A549 (cell line): Measurements from ENCODE around the gene TRMT11. TPM values are rescaled to one million over a fixed set of nuclear protein-coding genes. Genes with fewer than 3 reads are reported as not detected.
"Not testable (repeated sequence)": the region's sequence is repeated elsewhere in the genome, so short reads cannot be mapped to it uniquely, and the experiment has no call there.

Experiments used
- ATAC-seq, 2 experiments: fragments of 200-7000 bp in 1 of 2; fragments of >200 bp in 1 of 2; cut with Nextera tagmentation in 1 of 2; cut with Tn5 transposase in 1 of 2; 3 replicates each; pipeline versions ENCODE4 v1.8.0 to v1.9.1; 2018 to 2020; ENCODE audit warnings: mild to moderate bottlenecking in 1 of 2, moderate library complexity in 1 of 2
- CTCF ChIA-PET: fragments of 300-600 bp; sonication (Branson Sonifier 250); formaldehyde crosslinking; extraction: SDS; loops from one replicate; lab custom pipeline; 2021; ENCODE audit warnings: antibody characterized with exemption, inconsistent platforms; lab: Yijun Ruan, JAX
- POLR2A ChIA-PET: fragments of 350-600 bp; formaldehyde crosslinking; extraction: SDS; loops from one replicate; lab custom pipeline; 2021; ENCODE audit warnings: antibody characterized with exemption, inconsistent platforms; lab: Yijun Ruan, JAX
- DNase-seq, 2 experiments: peaks; one replicate each; pipeline versions ENCODE4 v3.0.0 to v3.0.0-alpha.2; 2011 to 2016; ENCODE audit warnings: low read depth in 1 of 2, low spot score in 1 of 2
- FAIRE-seq: peaks from 2 replicates; lab custom pipeline; 2011; peaks lifted over from hg19 to GRCh38; lab: Jason Lieb, UNC
- H3K27ac ChIP-seq, 2 experiments: fragments of >200 bp; sonication (Bioruptor Twin); formaldehyde crosslinking; 3 replicates each; pipeline ENCODE4 v1.5.1; 2016 to 2017
- H3K4me1 ChIP-seq: fragments of >200 bp; sonication (Bioruptor Twin); formaldehyde crosslinking; 3 replicates; pipeline ENCODE4 v1.6.1; 2016
- H3K4me2 ChIP-seq: fragments of >200 bp; sonication (Bioruptor Twin); formaldehyde crosslinking; 3 replicates; pipeline ENCODE4 v1.6.1; 2016
- H3K4me3 ChIP-seq: fragments of >200 bp; sonication (Bioruptor Twin); formaldehyde crosslinking; 3 replicates; pipeline ENCODE4 v1.5.1; 2016
- H3K9me3 ChIP-seq: fragments of >200 bp; sonication (Bioruptor Twin); formaldehyde crosslinking; 3 replicates; pipeline ENCODE4 v1.6.1; 2016
- CBX2 ChIP-seq: fragments of 200-600 bp; sonication (generic); IDR thresholded peaks from 2 replicates; pipeline ENCODE4 v1.6.1; 2016; ENCODE audit warnings: low read depth, mild to moderate bottlenecking, borderline replicate concordance
- CEBPB ChIP-seq, 2 experiments: fragments of >200 bp in 1 of 2; sonication (Bioruptor Twin) in 1 of 2; formaldehyde crosslinking in 1 of 2; IDR thresholded peaks; 2 replicates each; pipeline ENCODE4 v1.6.1; 2012 to 2016
- E2F6 ChIP-seq: IDR thresholded peaks from 2 replicates; pipeline ENCODE4 v1.6.1; 2012; ENCODE audit warnings: low read depth, borderline replicate concordance
- EP300 ChIP-seq, 2 experiments: fragments of >200 bp; sonication (Bioruptor Twin); formaldehyde crosslinking; IDR thresholded peaks; 2 replicates in 1 of 2; 3 replicates in 1 of 2; pipeline ENCODE4 v1.6.1; 2016 to 2017
- GATA3 ChIP-seq: IDR thresholded peaks from 2 replicates; pipeline ENCODE4 v1.6.1; 2012; ENCODE audit warnings: borderline replicate concordance
- HDAC2 ChIP-seq: fragments of 200-600 bp; sonication (generic); IDR thresholded peaks from 2 replicates; pipeline ENCODE4 v1.6.1; 2016
- HEYL ChIP-seq: fragments of 250-450 bp; sonication (Bioruptor Pico); IDR thresholded peaks from 2 replicates; pipeline ENCODE4 v1.8.0; 2021; ENCODE audit warnings: mild to moderate bottlenecking, moderate library complexity
- HOXA7 ChIP-seq: fragments of 250-450 bp; sonication (Bioruptor Pico); IDR thresholded peaks from 2 replicates; pipeline ENCODE4 v1.5.0; 2020; ENCODE audit warnings: mild to moderate bottlenecking, moderate library complexity
- HOXB13 ChIP-seq: fragments of 250-450 bp; sonication (Bioruptor Pico); IDR thresholded peaks from 2 replicates; pipeline ENCODE4 v1.5.0; 2020; ENCODE audit warnings: low read depth, mild to moderate bottlenecking, moderate library complexity
- JUN ChIP-seq, 2 experiments: fragments of >200 bp; sonication (Bioruptor Twin); formaldehyde crosslinking; IDR thresholded peaks; 2 replicates in 1 of 2; 3 replicates in 1 of 2; pipeline ENCODE4 v1.6.1; 2016 to 2017
- MAX ChIP-seq: IDR thresholded peaks from 2 replicates; pipeline ENCODE4 v1.6.1; 2012
- MAZ ChIP-seq: fragments of 150-350 bp; IDR thresholded peaks from 2 replicates; pipeline ENCODE4 v1.6.1; 2014; ENCODE audit warnings: antibody characterized with exemption, low read depth, low read length, borderline replicate concordance
- NPAS2 ChIP-seq: fragments of 250-450 bp; sonication (Bioruptor Pico); IDR thresholded peaks from 2 replicates; pipeline ENCODE4 v1.8.0; 2022; ENCODE audit warnings: mild to moderate bottlenecking, moderate library complexity, borderline replicate concordance
- NR3C1 ChIP-seq: fragments of >200 bp; sonication (Bioruptor Twin); formaldehyde crosslinking; IDR thresholded peaks from 3 replicates; pipeline ENCODE4 v1.6.1; 2017
- POLR2AphosphoS2 ChIP-seq: conservative IDR thresholded peaks from 2 replicates; pipeline ENCODE4 v1.6.1; 2012; ENCODE audit warnings: low read length, improper control_type of control experiment, inconsistent platforms
- RAD21 ChIP-seq, 2 experiments: fragments of >200 bp in 1 of 2; sonication (Bioruptor Twin) in 1 of 2; formaldehyde crosslinking in 1 of 2; IDR thresholded peaks in 1 of 2; conservative IDR thresholded peaks in 1 of 2; 2 replicates in 1 of 2; 3 replicates in 1 of 2; pipeline ENCODE4 v1.6.1; 2012 to 2018; ENCODE audit warnings: inconsistent platforms in 1 of 2
- RARB ChIP-seq: fragments of 250-450 bp; sonication (Bioruptor Pico); IDR thresholded peaks from 2 replicates; pipeline ENCODE4 v1.8.0; 2021; ENCODE audit warnings: mild to moderate bottlenecking, moderate library complexity
- RFX5 ChIP-seq: fragments of 450-650 bp; IDR thresholded peaks from 2 replicates; pipeline ENCODE4 v1.7.1; 2014; ENCODE audit warnings: antibody characterized with exemption, mild to moderate bottlenecking, moderate library complexity
- ZFP36 ChIP-seq: fragments of 450-650 bp; IDR thresholded peaks from 2 replicates; pipeline ENCODE4 v1.6.1; 2014; ENCODE audit warnings: borderline replicate concordance; ENCODE audit not compliant: partially characterized antibody
- WGBS: methylation state at CpG from one replicate; pipeline ENCODE4 v1.1.6; 2017; ENCODE audit errors: missing lambda C conversion rate; 5-methylcytosine and 5-hydroxymethylcytosine counted together
- polyA plus RNA-seq, 4 experiments: library from polyadenylated mRNA; depleted of rRNA in 3 of 4; stranded (reverse); fragments of >200 nt; fragmentation: RNase III in 1 of 4; extraction: RNeasy Plus Mini Kit Qiagen cat#74134 plus additional on column Dnase treatment in 1 of 4; gene quantifications; 2 replicates in 3 of 4; 3 replicates in 1 of 4; pipeline ENCODE4 v1.2.3, GENCODE V29; 2011 to 2017

The TRMT11 gene
- polyA plus RNA-seq, 2 of the 4 experiments (the other 2 are of a cell fraction): 17.4 to 44.1 TPM

GRCh38 chr6:125950293-125950692 is 36.0 kb upstream of the TRMT11 start:
- ChIA-PET CTCF (interaction anchor here (1.4 to 8.4 kb wide), 2 partner anchors 34 to 44 kb away, joined by 3 to 148 read pairs; no protein-coding TSS in a partner anchor), POLR2A (no interaction called here)
- ATAC-seq (peak; percentile 47 to 49; a peak in 5 of 6 replicates), DNase-seq (peak in 1 of 2 experiments; percentile 85), FAIRE-seq (no peak)
- Histone ChIP-seq H3K4me2 (peak overlapping the region; percentile 66), H3K27ac (peak overlapping the region; percentile 93 to 98), H3K4me1 (peaks cover 65% of the 10 kb centered on the region), H3K4me3 (no peak overlapping the region), H3K9me3 (no peaks in the 10 kb centered on the region)
- 9% methylated on average over 6 of the region's 6 CpGs for WGBS
- TF ChIP-seq NR3C1: no peak
- TF ChIP-seq HEYL (CRISPR knock-in tag): no peak
- TF ChIP-seq JUN (IDR thresholded peaks at IDR 0.05): 0 out of 5 replicates have a peak, but pooled peaks of 1 of the 2 experiments have one; percentile 33

- peak overlapping the region; percentile 66 for H3K4me2 ChIP-seq
- H3K9me3 ChIP-seq, H3K4me3 ChIP-seq, POLR2A ChIA-PET, ATAC-seq, DNase-seq, FAIRE-seq: not testable (repeated sequence)
- WGBS: 70% methylated on average over 6 of the region's 6 CpGs
- peak overlapping the region; percentile 93 to 98 for H3K27ac ChIP-seq
- CTCF ChIA-PET: interaction anchor here (1.3 to 8.4 kb wide), 7 partner anchors 7 to 112 kb away, joined by 3 to 148 read pairs (median 13); no protein-coding TSS in a partner anchor
- H3K4me1 ChIP-seq: peaks cover 63% of the 10 kb centered on the region
- TF ChIP-seq MAX: 0 out of 2 replicates have a peak, but pooled peaks have one; percentile 10
These were observed 35.6 kb upstream of the TRMT11 start for GRCh38 chr6:125950716-125951115.

GRCh38 chr6:125951323-125951722 is 35.0 kb upstream of the TRMT11 start:
- Histone ChIP-seq H3K4me3 (no peak overlapping the region), H3K4me1 (peaks cover 64% of the 10 kb centered on the region), H3K27ac (peak overlapping the region; percentile 93 to 98), H3K4me2 (0 out of 3 replicates have a peak overlapping the region, but pooled peaks have one; percentile 66), H3K9me3 (no peaks in the 10 kb centered on the region)
- no peak for ATAC-seq
- ChIA-PET POLR2A (interaction anchor here (2.9 kb wide), 1 partner anchor 161 kb away, joined by 15 read pairs; the partner anchor contains the start of gene NCOA7), CTCF (interaction anchor here (0.6 to 8.4 kb wide), 10 partner anchors 8 to 161 kb away, joined by 3 to 148 read pairs (median 8); partner anchors contain the start of gene NCOA7)
- 88% methylated on average over 1 of the region's 1 CpG for WGBS
- no peak for FAIRE-seq
- DNase-seq: no peak
- no peak for TF ChIP-seq NR3C1
- TF ChIP-seq JUN (IDR thresholded peaks at IDR 0.05): no peak
- no peak for TF ChIP-seq HOXB13
- no peak for TF ChIP-seq GATA3
- no peak for TF ChIP-seq E2F6
- no peak for TF ChIP-seq RFX5
- no peak for TF ChIP-seq ZFP36
- no peak for TF ChIP-seq NPAS2 (CRISPR knock-in tag)
- TF ChIP-seq MAZ: no peak
- TF ChIP-seq CBX2: no peak
- no peak for TF ChIP-seq RAD21 (conservative IDR thresholded peaks at IDR 0.05 in 1 of 2, IDR thresholded peaks at IDR 0.05 in 1 of 2)
- TF ChIP-seq RARB: no peak
- TF ChIP-seq HOXA7 (CRISPR knock-in tag): no peak
- no peak for TF ChIP-seq POLR2AphosphoS2
- no peak for TF ChIP-seq HDAC2
- no peak for TF ChIP-seq CEBPB (IDR thresholded peaks at IDR 0.05)
- TF ChIP-seq EP300 (IDR thresholded peaks at IDR 0.05): no peak
